HG03571 (cell line): Measurements from ENCODE around the gene NFYB.
A peak's percentile ranks its signal among the peaks of the same experiment; 100 is the strongest.
"Not testable (repeated sequence)": the region's sequence is repeated elsewhere in the genome, so short reads cannot be mapped to it uniquely, and the experiment has no call there.

Experiments used
- ATAC-seq: cut with Tn5 transposase; IDR thresholded peaks from one replicate; pipeline ENCODE4 v1.9.1; 2021; ENCODE audit not compliant: unreplicated experiment

NFYB gene

GRCh38 chr12:104137902-104138796, at the start of gene NFYB:
TSS of gene NFYB (minus strand) at chr12:104138210. CDS start at chr12:104135453, 2,757 bp downstream.
- peak; percentile 87 for ATAC-seq

GRCh38 chr12:104187446-104188155, 49.6 kb upstream of the NFYB start:
- ATAC-seq = no peak

GRCh38 chr12:104183443-104183842, 45.4 kb upstream of the NFYB start:
- no peak for ATAC-seq

GRCh38 chr12:104182621-104183378, 44.8 kb upstream of the NFYB start:
- ATAC-seq = no peak

- no peak for ATAC-seq
Observed at GRCh38 chr12:104182144-104182543, 44.1 kb upstream of the NFYB start.

- ATAC-seq = no peak
Observed at GRCh38 chr12:104181313-104181712, 43.3 kb upstream of the NFYB start.

- ATAC-seq = no peak
Observed at GRCh38 chr12:104180374-104180773, 42.4 kb upstream of the NFYB start.

GRCh38 chr12:104177663-104178501, 39.9 kb upstream of the NFYB start:
- ATAC-seq = no peak

- no peak for ATAC-seq
Observed at GRCh38 chr12:104177336-104177662, 39.3 kb upstream of the NFYB start.

- ATAC-seq = no peak
Observed at GRCh38 chr12:104175726-104176247, 37.8 kb upstream of the NFYB start.

- not testable (repeated sequence) for ATAC-seq
Observed at GRCh38 chr12:104173804-104174203, 35.8 kb upstream of the NFYB start.

- no peak for ATAC-seq
Observed at GRCh38 chr12:104172570-104172947, 34.5 kb upstream of the NFYB start.

- ATAC-seq = no peak
Observed at GRCh38 chr12:104171785-104172569, 34.0 kb upstream of the NFYB start.

- ATAC-seq = no peak
Observed at GRCh38 chr12:104168596-104168995, 30.6 kb upstream of the NFYB start.

- no peak for ATAC-seq
Observed at GRCh38 chr12:104167519-104168458, 29.8 kb upstream of the NFYB start.

- ATAC-seq = no peak
Observed at GRCh38 chr12:104166465-104166864, 28.5 kb upstream of the NFYB start.

- ATAC-seq = no peak
Observed at GRCh38 chr12:104165801-104166200, 27.8 kb upstream of the NFYB start.

GRCh38 chr12:104164634-104165033, 26.6 kb upstream of the NFYB start:
- ATAC-seq = no peak

- no peak for ATAC-seq
Observed at GRCh38 chr12:104163631-104164030, 25.6 kb upstream of the NFYB start.
